Right ventricle myocardium inferior (tissue), 1 donor: ENCODE measurements around the gene NPR1. TPM values are rescaled to one million over a fixed set of nuclear protein-coding genes. Genes with fewer than 3 reads are reported as not detected.
"Not testable (repeated sequence)": the region's sequence is repeated elsewhere in the genome, so short reads cannot be mapped to it uniquely, and the experiment has no call there.

Experiments used
- ATAC-seq: fragments of 200-7000 bp; cut with Tn5 transposase; one replicate; pipeline ENCODE4 v1.9.1; 2020; ENCODE audit warnings: mild to moderate bottlenecking, moderate library complexity
- DNase-seq: peaks from one replicate; pipeline ENCODE4 v3.0.0; 2021; ENCODE audit errors: missing footprints
- intact Hi-C: fragments of 100-400 bp; cut with DNase I; formaldehyde crosslinking; loops from one replicate; pipeline ENCODE4 v1.11.0; 2022
- long read RNA-seq: library from polyadenylated mRNA; unstranded; transcript quantifications from one replicate; pipeline ENCODE4 v2.0.0, GENCODE V29; 2021
- total RNA-seq: library from RNA; stranded (reverse); fragmentation: NEBNext Ultra II Directional; extraction: Animal tissue kit (Norgen Biotek cat#: 25700); gene quantifications from one replicate; pipeline ENCODE4 v1.2.1, GENCODE V29; 2021
- donor health status: DM: no; HTN: yes; CAD: no; lungs with severe emphysema.

The NPR1 gene
- 14.6 TPM for total RNA-seq
- long read RNA-seq, full-length matches to known transcripts: 26 of 29 reads
- long read RNA-seq, partial matches to known transcripts: 1 of 29 reads
- long read RNA-seq, other reads (novel, unspliced or antisense): 2 of 29 reads

DNA sequence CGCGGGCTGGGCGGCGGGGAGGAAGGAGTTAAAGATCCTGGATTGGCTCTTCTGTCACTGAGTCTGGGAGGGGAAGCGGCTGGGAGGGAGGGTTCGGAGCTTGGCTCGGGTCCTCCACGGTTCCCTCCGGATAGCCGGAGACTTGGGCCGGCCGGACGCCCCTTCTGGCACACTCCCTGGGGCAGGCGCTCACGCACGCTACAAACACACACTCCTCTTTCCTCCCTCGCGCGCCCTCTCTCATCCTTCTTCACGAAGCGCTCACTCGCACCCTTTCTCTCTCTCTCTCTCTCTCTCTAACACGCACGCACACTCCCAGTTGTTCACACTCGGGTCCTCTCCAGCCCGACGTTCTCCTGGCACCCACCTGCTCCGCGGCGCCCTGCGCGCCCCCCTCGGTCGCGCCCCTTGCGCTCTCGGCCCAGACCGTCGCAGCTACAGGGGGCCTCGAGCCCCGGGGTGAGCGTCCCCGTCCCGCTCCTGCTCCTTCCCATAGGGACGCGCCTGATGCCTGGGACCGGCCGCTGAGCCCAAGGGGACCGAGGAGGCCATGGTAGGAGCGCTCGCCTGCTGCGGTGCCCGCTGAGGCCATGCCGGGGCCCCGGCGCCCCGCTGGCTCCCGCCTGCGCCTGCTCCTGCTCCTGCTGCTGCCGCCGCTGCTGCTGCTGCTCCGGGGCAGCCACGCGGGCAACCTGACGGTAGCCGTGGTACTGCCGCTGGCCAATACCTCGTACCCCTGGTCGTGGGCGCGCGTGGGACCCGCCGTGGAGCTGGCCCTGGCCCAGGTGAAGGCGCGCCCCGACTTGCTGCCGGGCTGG lies at the start of gene NPR1:
NPR1 (plus strand) TSS at position 170 of the 818 bp plus-strand sequence; CDS start at position 591, 421 bp downstream.
- ATAC-seq (peak; percentile 79), DNase-seq (no peak)
- intact Hi-C loops: loop anchor here (1.0 to 10.0 kb wide), 3 partner anchors 71 to 324 kb away; partner anchors contain the start of gene S100A9

DNA sequence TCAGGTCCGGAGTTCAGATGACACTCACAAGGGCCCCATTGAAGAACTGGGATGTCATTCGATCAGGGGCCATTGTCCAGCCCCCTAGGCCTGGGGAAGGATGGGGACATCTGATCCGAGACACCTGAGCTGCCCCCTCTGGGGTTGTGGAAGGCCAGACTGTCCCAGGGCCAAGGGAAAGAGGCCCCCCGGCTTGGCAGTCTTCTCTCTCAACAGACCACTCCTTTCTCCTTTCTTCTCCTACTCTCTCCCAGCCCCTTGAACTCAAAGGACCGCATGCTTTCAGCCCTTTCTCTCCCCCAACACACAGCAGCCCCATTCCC lies 49.2 kb upstream of the NPR1 start:
- intact Hi-C loops: loop anchor here (2.0 kb wide), 1 partner anchor 17 kb away; the partner anchor contains the start of gene S100A16
- ATAC-seq (no peak), DNase-seq (no peak)

DNA sequence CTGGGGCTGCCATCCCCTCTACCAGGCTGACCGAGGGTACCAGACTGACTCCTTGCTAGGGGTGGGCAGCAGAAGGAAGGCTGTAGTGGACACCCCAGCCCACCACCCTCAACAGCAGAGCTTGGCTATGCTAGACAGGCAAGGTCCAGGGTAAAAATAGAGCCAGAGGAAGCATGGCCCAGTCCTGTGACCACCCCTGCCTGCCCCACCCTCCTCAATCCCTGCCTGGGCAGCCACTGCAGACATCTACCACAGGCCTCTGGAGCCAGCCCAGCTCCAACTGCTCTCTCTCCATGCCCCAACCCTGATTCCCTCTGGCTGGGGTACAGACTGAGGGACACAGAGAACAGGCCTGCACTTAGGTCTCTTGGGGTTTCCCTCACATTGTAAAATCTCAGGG lies 48.5 kb upstream of the NPR1 start:
- intact Hi-C loops: loop anchor here (2.0 to 5.0 kb wide), 2 partner anchors 17 to 63 kb away; partner anchors contain the start of genes S100A16 and S100A2
- DNase-seq (peak; percentile 71), ATAC-seq (peak; percentile 39)

DNA sequence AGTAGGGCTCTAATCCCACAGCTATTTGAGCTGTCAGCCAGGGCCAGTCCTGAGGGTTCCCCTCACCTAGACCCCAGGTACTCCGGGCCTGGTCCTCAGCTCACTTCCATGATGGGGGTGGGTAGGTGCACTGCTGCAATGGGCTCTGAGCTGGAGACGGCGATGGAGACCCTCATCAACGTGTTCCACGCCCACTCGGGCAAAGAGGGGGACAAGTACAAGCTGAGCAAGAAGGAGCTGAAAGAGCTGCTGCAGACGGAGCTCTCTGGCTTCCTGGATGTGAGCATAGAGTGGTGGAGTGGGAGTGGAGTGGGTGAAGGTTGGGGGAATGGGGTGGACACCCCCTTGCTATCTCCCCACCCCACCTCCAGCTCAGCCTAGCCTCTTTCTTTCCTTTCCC lies 48.1 kb upstream of the NPR1 start:
- DNase-seq (peak; percentile 58), ATAC-seq (no peak)
- intact Hi-C loops: loop anchor here (5.0 kb wide), 1 partner anchor 63 kb away; the partner anchor contains the start of gene S100A2

DNA sequence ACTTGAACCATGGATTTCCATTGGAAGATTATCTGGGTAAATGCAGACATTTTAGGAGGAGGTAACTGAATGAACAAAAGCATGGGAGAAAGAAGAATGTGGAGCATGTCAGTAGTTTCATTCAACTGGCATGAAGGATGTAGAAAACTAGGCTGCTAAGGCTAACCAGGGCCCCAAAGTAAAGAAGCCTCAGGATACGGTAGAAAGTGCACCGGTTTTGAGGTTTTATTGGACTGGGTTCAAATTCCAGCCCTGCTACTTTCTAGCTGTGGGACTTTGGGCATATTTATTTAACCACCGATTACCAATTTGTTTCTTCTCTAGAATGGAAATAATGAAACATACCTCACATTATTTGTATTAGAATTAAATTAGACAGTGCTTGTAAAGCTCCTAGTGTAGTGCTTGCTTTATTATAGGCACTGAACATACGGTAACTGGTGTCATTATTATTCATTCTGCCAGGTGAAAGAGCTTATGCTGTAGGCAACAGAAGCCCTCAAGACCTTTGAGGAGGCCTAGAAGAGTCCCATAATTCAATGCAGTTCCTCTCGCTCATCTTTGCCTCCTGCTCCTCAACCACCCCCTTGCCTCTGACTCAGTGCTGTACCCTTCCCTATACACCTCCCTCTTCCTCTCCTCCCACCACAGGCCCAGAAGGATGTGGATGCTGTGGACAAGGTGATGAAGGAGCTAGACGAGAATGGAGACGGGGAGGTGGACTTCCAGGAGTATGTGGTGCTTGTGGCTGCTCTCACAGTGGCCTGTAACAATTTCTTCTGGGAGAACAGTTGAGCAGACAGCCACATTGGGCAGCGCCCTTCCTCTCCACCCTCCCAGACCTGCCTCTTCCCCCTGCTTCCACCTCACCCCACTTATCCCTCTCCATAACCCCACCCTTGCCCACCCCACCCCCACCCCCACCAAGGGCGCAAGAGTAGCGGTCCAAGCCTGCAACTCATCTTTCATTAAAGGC lies 47.2 kb upstream of the NPR1 start:
- intact Hi-C loops: loop anchor here (5.0 kb wide), 1 partner anchor 64 kb away; the partner anchor contains the start of gene S100A2
- ATAC-seq: no peak
- no peak for DNase-seq

DNA sequence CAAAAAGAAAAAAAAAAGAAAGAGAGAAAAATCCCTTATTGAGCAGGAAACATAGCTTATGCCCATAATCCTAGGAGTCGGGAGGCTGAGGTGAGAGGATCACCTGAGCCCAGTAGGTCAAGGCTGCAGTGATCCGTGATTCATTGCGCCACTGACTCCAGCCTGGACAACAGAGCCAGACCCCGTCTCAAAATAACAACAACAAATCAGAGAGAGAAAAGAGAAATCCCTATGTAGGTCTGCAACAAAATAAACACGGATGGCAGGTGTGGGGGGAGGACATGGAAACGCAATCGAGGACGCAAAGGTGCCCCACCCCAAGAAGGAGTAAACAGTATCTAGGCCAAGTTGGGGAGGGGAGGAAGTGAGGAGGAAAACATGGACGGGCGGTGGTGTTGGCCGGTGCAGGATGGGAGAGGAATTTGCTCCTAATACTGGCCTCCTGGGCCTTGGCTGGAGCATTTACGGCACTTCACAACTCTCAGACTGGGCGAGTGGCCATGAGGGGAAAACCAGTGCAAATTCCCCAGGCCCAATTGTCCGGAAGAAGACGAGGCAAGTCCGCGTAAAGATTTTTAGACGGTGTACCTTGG lies 45.2 kb upstream of the NPR1 start:
- intact Hi-C loops: loop anchor here (5.0 kb wide), 1 partner anchor 66 kb away; the partner anchor contains the start of gene S100A2
- DNase-seq (no peak), ATAC-seq (peak; percentile 47)

DNA sequence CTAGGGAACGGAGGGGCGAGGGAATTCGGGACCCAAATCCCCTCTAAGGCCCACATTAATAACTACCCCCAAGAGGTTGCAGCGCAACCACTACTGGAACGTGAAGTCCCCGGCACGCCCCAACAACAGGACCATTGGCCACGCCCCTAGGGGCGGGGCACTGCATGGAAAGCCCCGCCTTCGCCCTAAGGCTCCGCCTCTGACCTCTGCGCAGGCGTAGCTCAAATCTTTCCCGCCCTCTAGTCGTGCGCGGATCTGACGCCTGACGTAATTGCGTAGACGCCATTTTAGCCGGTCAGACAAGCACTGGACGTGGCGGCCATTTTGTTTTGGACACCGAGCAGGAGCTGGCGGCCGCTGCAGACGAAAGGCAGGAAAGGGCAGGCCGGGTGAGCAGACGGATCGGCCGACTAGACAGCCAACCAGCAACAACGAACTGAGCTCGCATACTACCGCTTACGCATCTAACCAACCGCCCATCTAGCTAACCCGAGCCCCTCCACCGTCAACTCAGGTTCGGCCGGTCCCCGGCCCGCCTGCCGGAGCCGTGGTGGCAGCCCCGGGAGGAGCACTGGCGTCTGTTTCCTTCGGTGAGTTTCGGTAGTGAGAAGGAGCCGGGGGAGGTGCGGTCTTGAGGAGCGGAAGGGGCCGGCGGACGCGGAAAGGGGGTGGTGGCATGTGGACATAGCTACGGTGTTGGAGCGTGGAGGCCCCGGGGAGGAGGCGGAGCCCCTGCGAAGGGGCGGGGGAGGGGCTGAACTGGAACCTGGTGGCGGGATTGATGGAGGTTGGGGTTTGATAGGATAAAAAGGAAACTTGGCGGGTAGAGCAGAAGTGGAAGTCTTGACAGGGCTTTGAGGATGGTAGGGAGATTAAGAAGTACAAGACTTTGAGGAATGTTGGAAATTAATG lies 44.5 kb upstream of the NPR1 start, which contains the start of gene CHTOP:
CHTOP (plus strand) TSS at position 313 of the 912 bp plus-strand sequence. CDS start 2,523 bp downstream, outside the sequence.
- intact Hi-C loops: loop anchor here (2.0 to 5.0 kb wide), 2 partner anchors 37 to 67 kb away; partner anchors contain the start of genes ILF2 and S100A2
- ATAC-seq (peak; percentile 96), DNase-seq (peak; percentile 98)

DNA sequence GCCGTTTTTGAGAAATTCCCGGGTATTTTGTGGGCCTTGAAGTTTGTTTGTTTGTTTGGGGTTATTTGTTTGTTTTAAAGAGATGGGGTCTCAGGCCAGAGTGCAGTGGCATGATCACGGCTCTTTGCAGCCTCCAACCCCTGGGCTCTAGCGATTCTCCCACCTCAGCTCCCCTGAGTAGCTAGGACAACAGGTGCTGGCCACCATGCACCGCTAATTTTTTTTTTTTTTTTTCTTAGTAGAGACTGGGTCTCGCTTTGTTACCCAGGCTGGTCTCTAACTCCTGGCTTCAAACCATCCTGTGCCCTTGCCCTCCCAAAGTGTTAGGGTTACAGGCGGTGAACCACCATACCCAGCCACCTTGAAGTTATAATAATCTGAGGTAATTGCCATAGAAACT lies 42.6 kb upstream of the NPR1 start:
- intact Hi-C loops: loop anchor here (2.0 kb wide), 1 partner anchor 35 kb away; the partner anchor contains the start of gene ILF2
- ATAC-seq: no peak
- no peak for DNase-seq

DNA sequence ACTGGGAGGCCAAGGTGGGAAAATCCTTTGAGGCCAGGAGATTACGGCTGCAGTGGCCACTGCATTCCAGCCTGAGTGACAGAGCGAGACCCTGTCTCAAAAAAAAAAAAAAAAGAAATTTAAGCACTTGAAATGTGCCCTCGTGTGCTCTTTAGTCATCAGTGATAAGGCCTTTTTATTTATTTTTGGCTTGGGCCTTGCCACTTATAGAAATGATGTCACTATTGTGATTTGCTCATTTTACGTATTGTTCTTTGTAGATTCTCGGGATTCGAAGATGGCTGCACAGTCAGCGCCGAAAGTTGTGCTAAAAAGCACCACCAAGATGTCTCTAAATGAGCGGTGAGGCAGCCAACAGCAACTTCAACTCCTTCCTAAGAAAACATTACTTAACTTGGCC lies 42.2 kb upstream of the NPR1 start:
- DNase-seq (no peak), ATAC-seq (no peak)
- intact Hi-C loops: no loop called here

DNA sequence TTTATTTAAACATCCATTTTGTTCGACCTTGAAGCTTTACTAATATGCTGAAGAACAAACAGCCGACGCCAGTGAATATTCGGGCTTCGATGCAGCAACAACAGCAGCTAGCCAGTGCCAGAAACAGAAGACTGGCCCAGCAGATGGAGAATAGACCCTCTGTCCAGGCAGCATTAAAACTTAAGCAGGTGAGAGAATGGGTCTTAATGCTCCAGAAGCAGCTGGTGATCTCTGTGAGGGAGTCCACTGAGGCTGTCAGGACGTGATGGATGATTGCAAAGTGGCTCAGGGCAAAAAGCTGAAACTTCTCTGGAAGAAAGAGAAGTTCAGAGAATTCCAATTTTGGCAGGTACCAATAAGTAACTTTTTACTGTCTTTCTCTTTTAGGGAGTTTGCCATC lies 40.2 kb upstream of the NPR1 start:
- no peak for DNase-seq
- intact Hi-C loops: no loop called here
- no peak for ATAC-seq

DNA sequence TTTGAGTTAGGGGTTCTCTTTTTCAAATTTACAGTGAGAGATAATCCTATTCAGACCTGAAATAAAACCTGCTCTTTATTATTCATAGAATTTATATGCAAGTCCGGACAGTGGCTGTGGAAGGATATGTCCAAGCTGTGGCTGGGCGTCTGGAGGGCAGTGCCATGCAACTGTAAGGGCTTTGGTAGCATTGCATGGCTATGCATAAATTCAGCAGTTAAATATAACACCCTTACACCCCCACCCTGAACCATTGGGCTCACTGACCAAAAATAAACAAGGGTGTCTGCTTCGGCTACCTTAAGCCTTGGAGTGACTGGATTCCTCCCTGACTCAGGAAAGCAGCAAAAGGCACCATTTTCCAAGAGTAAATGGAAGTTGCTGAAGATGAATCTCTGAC lies 39.2 kb upstream of the NPR1 start:
- DNase-seq (no peak), ATAC-seq (peak; percentile 67)
- intact Hi-C loops: no loop called here

DNA sequence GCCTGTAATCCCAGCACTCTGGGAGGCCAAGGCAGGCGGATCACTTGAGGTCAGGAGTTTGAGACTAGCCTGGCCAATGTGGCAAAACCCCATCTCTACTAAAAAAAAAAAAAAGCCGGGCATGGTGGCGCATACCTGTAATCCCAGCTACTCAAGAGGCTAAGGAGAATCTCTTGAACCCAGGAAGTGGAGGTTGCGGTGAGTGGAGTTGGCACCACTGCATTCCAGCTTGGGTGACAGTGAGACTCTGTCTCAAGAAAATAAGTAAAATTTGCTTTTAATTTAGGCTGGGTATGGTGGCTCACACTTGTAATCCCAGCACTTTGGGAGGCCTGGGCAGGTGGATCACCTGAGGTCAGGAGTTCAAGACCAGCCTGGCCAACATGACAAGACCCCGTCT lies 38.3 kb upstream of the NPR1 start:
- DNase-seq, ATAC-seq, intact Hi-C loops: not testable (repeated sequence)

DNA sequence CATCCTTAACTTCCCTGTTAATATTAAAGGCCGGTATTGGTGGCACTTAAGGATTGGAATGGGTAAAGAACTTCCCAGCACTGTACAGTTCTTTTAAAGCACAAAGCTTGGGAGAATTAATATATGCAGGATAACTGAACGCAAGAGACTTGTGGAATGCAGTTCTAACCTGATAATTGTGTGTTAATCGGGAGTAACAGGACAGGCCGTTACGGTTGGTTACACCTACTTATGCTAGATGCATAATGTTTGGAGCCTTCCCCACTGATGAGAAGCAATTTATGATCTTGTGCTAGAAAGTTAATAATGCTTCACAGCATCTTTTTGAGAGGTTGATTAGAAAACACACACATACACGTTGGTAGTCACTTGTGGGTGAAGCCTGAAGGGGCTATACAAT lies 37.6 kb upstream of the NPR1 start:
- no peak for ATAC-seq
- intact Hi-C loops: no loop called here
- DNase-seq: no peak

DNA sequence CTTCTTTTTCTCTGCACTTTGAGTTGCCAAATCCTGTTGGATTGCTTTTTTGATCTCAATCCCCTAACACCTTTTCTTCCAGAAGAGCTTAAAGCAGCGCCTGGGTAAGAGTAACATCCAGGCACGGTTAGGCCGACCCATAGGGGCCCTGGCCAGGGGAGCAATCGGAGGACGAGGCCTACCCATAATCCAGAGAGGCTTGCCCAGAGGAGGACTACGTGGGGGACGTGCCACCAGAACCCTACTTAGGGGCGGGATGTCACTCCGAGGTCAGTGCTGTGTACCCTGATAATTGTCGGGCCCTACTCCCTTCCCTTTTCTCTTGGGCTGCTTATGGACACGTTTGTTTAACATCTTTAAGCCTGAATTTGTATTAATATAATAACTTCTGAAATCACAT lies 36.3 kb upstream of the NPR1 start:
- DNase-seq (no peak), ATAC-seq (no peak)
- intact Hi-C loops: no loop called here

DNA sequence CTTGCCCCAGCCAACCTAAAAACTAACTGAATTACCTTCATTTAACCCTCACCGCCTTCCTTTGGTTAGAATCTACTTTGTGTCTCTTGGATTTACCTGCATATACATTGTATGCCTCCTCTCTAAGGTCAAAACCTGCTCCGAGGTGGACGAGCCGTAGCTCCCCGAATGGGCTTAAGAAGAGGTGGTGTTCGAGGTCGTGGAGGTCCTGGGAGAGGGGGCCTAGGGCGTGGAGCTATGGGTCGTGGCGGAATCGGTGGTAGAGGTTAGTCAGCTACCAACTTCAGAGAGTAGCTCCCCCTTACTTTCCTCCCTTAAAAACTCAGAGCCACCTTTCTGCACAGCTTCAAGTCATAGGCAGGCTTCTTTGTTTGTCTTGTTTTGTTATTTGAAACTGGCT lies 35.4 kb upstream of the NPR1 start:
- intact Hi-C loops: no loop called here
- no peak for ATAC-seq
- DNase-seq: no peak

DNA sequence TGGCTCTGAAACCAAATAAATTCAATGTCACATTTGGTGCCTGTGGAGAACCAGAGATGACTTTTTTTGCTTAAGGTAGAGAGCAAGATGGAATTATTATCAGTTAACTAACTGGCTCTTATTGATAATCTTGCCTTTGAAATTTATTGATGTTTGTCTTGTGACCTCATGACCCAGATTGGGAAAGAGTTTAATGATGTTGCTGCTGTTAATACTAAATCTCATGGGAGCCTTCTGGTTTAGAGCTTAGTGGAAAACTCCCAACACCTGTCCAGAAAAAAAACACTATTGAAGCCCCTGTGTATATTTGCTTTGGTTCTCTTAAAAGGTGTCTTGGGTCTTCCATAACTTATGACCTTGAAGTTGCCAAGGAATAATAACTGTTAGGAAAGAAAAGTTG lies 34.7 kb upstream of the NPR1 start:
- no peak for DNase-seq
- intact Hi-C loops: no loop called here
- no peak for ATAC-seq

DNA sequence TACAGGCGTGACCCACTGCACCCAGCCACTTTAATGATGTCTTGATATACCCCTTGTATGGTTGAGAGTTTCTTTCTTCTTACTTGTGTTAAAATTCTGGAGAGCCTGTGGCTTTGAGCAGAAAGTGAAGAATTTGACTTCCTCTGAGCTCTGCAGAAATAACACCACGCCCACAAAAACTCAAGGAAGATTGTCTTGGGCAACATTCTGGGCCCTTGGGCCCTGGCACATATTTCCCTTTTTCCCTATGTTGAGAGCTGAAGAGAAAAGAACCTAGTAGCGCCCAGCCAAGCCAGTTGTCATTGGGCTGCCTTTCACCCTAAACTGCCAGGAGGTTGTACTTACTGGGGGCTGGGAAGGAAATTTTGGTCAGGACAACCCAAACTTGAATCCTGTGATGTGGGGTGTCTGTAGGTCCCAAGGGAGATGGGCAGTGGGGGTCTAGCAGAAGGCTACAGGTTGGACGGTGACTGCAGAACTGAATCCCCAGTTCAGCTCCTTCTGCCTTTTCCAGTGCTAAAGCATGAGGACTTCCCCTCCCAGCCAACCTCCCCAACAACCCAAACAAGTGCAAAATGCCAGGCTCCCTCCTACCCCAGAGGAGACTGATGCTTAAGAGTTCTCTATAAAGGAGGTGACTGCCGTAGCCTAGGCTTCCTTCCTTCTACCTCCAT lies 31.7 kb upstream of the NPR1 start:
- DNase-seq (no peak), ATAC-seq (peak; percentile 10)
- intact Hi-C loops: no loop called here
